Pons (tissue), 1 donor: ENCODE data around the gene RBM10.

Experiments used
- DNase-seq: peaks from one replicate; pipeline ENCODE4 v3.0.0-alpha.2; 2016; ENCODE audit warnings: low spot score

Gene RBM10

GRCh38 chrX:47197526-47197925 lies 52.5 kb downstream of the RBM10 start:
- DNase-seq = no peak

GRCh38 chrX:47198026-47198686 lies 53.1 kb downstream of the RBM10 start:
- DNase-seq = no peak

GRCh38 chrX:47198687-47199080 lies 53.7 kb downstream of the RBM10 start:
- DNase-seq = no peak

- no peak for DNase-seq
Measured at GRCh38 chrX:47199286-47199685, 54.3 kb downstream of the RBM10 start.

DNA sequence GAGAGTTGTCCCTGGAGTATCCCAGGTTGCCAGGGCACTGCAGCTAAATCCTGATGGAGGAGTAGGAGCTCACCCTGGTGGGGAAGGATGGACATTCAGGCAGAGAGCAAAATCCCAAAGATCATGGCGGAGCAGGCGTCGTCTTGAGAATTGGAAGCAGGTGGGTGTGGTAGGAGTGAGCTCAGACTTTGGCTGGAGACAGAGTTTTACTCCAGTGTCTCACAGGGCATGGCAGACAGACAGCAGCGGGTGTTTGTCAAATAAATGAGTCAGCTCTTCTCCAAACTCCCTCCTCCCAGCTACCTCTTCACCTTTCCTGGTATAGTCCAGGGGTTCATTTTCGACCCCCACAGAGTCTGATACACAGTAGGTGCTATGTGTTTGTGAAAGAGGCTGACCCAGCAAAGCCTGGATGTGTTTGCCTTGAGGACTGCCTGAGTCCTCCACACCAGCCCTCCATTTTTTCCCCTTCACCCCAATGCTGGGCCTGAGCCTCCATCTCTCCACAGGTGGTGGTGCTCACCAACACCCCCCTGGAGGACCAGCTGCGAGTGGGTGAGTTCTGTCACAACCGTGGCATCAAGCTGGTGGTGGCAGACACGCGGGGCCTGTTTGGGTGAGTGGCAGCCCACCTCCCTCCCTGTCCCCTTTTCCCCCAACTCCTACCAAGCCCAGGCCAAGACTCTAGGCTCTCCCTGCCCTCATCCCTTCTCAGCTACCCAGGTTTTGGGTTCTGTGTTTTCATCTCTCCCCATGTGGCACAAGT lies 55.5 kb downstream of the RBM10 start:
- no peak for DNase-seq

GRCh38 chrX:47201345-47201944 lies 56.4 kb downstream of the RBM10 start:
- no peak for DNase-seq

- DNase-seq = no peak
Measured at GRCh38 chrX:47202316-47202715, 57.3 kb downstream of the RBM10 start.

GRCh38 chrX:47202877-47203276 lies 57.9 kb downstream of the RBM10 start:
- no peak for DNase-seq

GRCh38 chrX:47204970-47205369 lies 59.9 kb downstream of the RBM10 start:
- DNase-seq = no peak

- DNase-seq = no peak
Measured at GRCh38 chrX:47206316-47206715, 61.3 kb downstream of the RBM10 start.

DNA sequence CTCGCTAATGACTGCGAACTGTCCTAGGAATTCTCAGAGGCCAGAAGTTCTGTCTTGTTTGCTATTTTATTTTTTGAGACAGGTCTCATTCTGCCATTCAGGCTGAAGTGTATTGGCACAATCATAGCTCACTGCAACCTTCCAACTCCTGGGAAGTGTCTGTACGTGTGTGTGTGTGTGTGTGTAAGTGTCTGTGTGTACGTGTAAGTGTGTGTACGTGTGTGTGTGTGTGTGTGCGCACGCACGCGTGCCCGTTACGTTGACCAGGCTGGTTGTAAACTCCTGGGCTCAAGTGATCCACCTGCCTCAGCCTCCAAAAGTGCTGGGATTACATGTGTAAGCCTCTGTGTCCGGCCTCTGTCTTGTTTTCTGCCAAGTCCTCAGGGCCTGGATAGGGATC lies 63.1 kb downstream of the RBM10 start:
- no peak for DNase-seq

GRCh38 chrX:47209508-47210238 lies 64.7 kb downstream of the RBM10 start:
- no peak for DNase-seq

GRCh38 chrX:47210661-47211425 lies 65.8 kb downstream of the RBM10 start:
- no peak for DNase-seq

- DNase-seq = no peak
Measured at GRCh38 chrX:47212381-47213293, 67.6 kb downstream of the RBM10 start.

DNA sequence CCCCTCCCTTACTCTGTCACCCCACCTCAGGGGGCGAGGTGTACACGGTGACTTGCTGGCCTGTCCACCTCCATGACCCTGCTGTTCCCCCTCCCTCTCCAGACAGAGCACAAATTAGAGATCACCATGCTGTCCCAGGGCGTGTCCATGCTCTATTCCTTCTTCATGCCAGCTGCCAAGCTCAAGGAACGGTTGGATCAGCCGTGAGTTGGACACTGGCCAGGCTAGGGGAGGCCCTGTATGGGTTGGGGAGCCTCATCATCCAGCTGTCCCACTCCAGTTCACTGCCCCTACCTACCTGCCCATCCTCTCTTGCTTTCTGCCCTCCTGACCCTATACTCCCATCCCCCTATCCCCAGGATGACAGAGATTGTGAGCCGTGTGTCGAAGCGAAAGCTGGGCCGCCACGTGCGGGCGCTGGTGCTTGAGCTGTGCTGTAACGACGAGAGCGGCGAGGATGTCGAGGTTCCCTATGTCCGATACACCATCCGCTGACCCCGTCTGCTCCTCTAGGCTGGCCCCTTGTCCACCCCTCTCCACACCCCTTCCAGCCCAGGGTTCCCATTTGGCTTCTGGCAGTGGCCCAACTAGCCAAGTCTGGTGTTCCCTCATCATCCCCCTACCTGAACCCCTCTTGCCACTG lies 69.5 kb downstream of the RBM10 start:
- no peak for DNase-seq

DNA sequence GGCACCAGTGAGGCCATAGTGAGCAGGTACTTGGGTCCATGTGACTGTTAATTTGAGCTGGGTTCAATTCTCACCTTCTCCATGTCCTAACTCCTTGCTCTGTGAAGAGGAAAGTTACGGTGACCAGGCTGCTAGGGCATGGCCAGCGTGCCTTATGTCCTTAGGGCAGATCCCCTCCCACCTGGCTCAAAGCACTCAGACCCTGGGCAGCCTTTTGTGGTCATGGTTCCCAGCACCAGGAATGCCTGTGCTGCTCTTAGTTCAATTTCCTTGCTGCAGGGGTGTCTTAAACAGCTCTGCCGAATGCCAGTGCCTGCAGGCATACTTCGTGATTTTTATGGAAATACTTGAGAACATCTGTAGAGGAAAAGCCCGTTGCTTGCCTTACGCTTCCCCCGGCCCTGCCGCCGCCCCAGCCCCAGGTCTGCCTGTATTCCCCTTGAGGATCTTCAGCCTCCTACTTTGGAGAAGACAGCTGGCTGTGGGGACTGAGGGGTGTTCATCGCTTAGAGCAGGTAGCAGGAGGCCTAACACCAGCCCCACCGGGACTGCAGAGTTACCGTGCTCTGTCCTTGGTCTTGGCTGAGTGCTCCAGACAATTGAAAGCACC lies 70.4 kb downstream of the RBM10 start:
- DNase-seq = no peak

DNA sequence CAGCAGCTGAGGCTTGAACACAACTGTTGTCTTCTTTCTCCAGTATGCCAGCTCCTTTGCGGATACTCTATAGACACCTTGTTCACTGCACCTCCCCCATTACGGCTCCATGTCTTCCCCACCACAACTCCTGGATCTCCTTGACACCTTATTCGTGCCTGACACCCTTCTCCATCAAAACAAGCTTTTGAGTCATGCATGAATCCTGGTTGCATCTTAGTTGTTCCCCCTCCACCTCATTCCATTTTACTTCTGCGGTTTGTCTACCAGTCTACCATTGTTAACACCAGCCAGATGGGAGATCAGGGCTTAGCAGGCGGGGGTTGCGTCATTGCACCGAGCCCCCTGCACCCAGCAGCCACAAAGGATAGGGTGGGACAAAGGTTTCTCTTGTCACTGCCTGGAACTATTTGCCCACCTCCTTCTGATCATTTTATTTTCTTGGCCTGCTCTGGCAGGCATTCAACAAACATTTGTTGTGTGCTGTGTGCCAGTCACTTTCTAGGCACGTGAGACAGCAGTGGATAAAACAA lies 71.4 kb downstream of the RBM10 start:
- no peak for DNase-seq

- no peak for DNase-seq
Measured at GRCh38 chrX:47217121-47217851, 72.3 kb downstream of the RBM10 start.

GRCh38 chrX:47217852-47218279 lies 72.8 kb downstream of the RBM10 start:
- peak; percentile 98 for DNase-seq
